Measurements from ENCODE around the gene SGF29. TPM values are rescaled to one million over a fixed set of nuclear protein-coding genes. Genes with fewer than 3 reads are reported as not detected.

Gene SGF29
- total RNA-seq, 6 experiments from 2014 or later: 7.6 to 11.6 (median 10.5) TPM

- Mint-ChIP-seq H3K4me1 (ENCODE audit: low read depth) (peaks cover 8% of the 10 kb centered on the region; the same call in 1 of the 2 replicates), H3K36me3 (ENCODE audit: low read depth) (no peaks in the 10 kb centered on the region), H3K27ac (no peak overlapping the region), H3K4me3 (no peak overlapping the region), H3K9me3 (no peaks in the 10 kb centered on the region), H3K27me3 (ENCODE audit: insufficient read depth) (peaks cover 3% of the 10 kb centered on the region)
- TF ChIP-seq, protein P1, sequence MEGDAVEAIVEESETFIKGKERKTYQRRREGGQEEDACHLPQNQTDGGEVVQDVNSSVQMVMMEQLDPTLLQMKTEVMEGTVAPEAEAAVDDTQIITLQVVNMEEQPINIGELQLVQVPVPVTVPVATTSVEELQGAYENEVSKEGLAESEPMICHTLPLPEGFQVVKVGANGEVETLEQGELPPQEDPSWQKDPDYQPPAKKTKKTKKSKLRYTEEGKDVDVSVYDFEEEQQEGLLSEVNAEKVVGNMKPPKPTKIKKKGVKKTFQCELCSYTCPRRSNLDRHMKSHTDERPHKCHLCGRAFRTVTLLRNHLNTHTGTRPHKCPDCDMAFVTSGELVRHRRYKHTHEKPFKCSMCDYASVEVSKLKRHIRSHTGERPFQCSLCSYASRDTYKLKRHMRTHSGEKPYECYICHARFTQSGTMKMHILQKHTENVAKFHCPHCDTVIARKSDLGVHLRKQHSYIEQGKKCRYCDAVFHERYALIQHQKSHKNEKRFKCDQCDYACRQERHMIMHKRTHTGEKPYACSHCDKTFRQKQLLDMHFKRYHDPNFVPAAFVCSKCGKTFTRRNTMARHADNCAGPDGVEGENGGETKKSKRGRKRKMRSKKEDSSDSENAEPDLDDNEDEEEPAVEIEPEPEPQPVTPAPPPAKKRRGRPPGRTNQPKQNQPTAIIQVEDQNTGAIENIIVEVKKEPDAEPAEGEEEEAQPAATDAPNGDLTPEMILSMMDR (IDR thresholded peaks at IDR 0.05): no peak
- DNase-seq: no peak
Observed at GRCh38 chr16:28528463-28528867, 25.3 kb upstream of the SGF29 start.

DNA sequence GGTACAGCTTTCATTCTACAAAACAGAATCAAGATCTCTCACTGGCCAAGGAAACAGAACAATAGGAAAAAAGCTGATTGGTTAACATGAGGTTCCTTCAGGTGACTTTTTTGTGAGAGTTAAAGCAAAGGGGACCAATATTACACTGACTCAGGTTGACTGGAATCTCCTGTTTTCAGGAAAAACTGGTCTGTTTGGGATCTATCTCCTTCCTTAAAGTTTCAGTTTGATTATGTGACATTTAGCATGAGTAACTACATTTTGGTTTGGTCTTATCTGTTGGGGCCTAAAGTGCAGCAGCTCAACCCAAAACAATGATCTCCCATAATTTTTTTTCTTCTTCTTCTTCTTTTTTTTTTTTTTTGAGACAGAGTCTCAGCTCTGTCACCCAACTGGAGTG lies 24.6 kb upstream of the SGF29 start:
- Mint-ChIP-seq H3K4me3 (no peak overlapping the region), H3K27me3 (ENCODE audit: insufficient read depth) (peaks cover 4% of the 10 kb centered on the region), H3K36me3 (ENCODE audit: low read depth) (peaks cover under 1% of the 10 kb centered on the region; the same call in 1 of the 2 replicates), H3K27ac (no peak overlapping the region), H3K4me1 (ENCODE audit: low read depth) (peaks cover 8% of the 10 kb centered on the region; the same call in 1 of the 2 replicates), H3K9me3 (no peaks in the 10 kb centered on the region)
- TF ChIP-seq, protein P1 (IDR thresholded peaks at IDR 0.05): no peak
- DNase-seq: no peak

DNA sequence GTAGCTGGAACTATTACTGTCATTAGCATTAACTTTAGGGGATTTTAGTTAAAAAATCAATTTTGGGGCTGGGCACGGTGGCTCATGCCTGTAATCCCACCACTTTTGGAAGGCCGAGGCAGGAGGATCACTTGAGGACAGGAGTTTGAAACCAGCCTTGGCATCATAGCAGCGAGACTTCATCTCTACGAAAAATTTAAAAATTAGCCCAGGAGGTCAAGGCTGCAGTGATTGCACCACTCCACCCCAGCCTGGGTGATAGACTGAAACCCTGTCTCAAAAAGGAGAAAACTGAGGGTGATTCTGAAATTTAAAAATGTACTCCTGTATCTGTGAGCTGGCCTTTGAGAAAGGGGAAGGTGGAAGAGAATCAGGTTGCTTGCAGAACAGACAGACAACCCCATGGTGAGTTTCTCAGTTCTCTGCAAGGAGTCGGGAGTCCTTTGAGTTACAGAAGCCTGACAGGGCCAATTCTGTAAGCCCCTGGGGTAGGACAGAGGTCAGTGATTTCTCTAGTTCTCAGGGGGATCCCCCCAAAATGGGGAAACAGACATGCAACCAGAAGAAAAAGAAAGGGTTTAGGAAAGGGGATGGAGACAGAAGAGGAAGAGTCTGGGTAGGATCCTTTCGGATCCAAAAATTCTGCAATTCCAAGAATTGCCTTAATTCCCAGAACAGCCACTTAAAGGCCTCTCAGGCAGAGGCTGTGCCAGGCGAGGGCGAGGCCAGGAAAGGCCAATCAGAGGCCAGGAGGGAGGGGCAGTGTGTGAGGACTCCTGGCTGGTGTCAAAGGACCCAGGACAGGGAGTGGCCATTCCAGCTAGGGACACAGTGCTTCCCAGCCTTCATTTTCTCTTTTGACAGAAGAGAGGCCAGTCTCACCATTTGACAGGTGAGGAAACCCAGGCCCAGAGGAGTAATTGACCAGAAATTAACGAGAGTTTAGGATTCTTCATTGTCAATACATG lies 21.7 kb upstream of the SGF29 start:
- no peak for DNase-seq
- Mint-ChIP-seq H3K4me3 (no peak overlapping the region), H3K9me3 (no peaks in the 10 kb centered on the region), H3K4me1 (ENCODE audit: low read depth) (peaks cover 11% of the 10 kb centered on the region), H3K27me3 (ENCODE audit: insufficient read depth) (peaks cover 1% of the 10 kb centered on the region; the same call in 1 of the 2 replicates), H3K27ac (no peak overlapping the region), H3K36me3 (ENCODE audit: low read depth) (peaks cover 14% of the 10 kb centered on the region; the same call in 1 of the 2 replicates)
- TF ChIP-seq, protein P1 (IDR thresholded peaks at IDR 0.05): no peak

- H3K4me1 Mint-ChIP-seq (ENCODE audit: low read depth): peaks cover 22% of the 10 kb centered on the region
- no peak overlapping the region for H3K27ac Mint-ChIP-seq
- H3K36me3 Mint-ChIP-seq (ENCODE audit: low read depth): peaks cover 24% of the 10 kb centered on the region
- H3K4me3 Mint-ChIP-seq: no peak overlapping the region
- no peaks in the 10 kb centered on the region for H3K9me3 Mint-ChIP-seq
- peaks cover 4% of the 10 kb centered on the region for H3K27me3 Mint-ChIP-seq (ENCODE audit: insufficient read depth)
- DNase-seq: no peak
- TF ChIP-seq, protein P1 (IDR thresholded peaks at IDR 0.05): no peak
Observed at GRCh38 chr16:28532940-28533647, 20.6 kb upstream of the SGF29 start.

DNA sequence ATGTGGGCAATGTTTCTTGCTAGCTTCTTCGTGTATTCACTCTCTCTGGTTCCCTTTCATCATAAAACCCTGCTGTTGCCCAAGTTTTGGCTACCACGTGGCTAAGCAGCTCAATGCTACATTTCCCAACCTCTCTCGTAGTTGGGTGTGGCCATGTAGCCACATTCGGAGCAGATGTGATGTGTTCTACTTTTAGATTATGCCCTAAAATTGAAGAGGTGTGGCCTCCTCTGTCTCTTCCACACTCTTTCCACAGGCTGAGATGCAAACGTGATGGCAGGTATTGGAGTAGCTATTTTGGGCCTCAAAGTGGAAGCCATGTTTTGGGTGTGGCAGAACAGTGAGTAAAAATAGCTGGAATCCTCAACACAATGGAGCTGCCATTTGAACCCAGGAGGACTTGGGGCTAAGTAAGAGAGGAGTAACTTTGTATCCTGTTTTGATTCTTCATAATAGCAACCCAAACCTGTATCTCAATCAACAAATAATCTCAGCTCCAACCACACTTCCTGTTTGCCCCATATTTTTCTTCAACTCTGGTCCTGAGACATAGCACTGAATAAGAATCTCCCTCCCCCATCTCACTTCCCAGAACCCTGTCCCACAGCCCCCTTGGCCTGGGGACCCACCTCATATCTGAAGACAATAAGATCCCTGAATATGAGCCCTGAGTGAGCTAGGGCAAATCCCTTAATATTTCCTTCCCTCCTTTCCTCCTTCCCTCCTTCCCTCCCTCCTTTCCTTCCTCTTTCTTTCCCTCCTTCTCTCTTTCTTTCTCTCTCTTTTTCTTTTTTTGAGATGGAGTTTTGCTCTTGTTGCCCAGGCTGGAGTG lies 19.0 kb upstream of the SGF29 start:
- TF ChIP-seq, protein P1 (IDR thresholded peaks at IDR 0.05): no peak
- H3K4me3 Mint-ChIP-seq: no peak overlapping the region; the same call in 1 of the 2 replicates
- DNase-seq: no peak
- peaks cover 24% of the 10 kb centered on the region for H3K36me3 Mint-ChIP-seq (ENCODE audit: low read depth)
- peaks cover 4% of the 10 kb centered on the region for H3K27me3 Mint-ChIP-seq (ENCODE audit: insufficient read depth)
- H3K9me3 Mint-ChIP-seq: no peaks in the 10 kb centered on the region
- H3K4me1 Mint-ChIP-seq (ENCODE audit: low read depth): peaks cover 35% of the 10 kb centered on the region
- H3K27ac Mint-ChIP-seq: no peak overlapping the region
